Hair follicular keratinocyte (primary cell): ENCODE data around the gene EFNB3. TPM values are rescaled to one million over a fixed set of nuclear protein-coding genes. Genes with fewer than 3 reads are reported as not detected.

Experiments
- total RNA-seq: library from RNA; depleted of rRNA; stranded (reverse); fragments of >200 nt; gene quantifications from 2 replicates; pipeline ENCODE4 v1.2.3, GENCODE V29; 2015

Gene EFNB3
- 0.65 and 3.2 TPM in 2 replicates for total RNA-seq

GRCh38 chr17:7704601-7705268 lies at the start of gene EFNB3:
EFNB3 (plus strand) TSS chr17:7705202; CDS start chr17:7705599, 397 bp downstream.

GRCh38 chr17:7687072-7687907 lies 17.7 kb upstream of the EFNB3 start, which contains the start of gene TP53:
TP53 (minus strand) TSS chr17:7687490; CDS start chr17:7676594, 10,896 bp downstream.

DNA sequence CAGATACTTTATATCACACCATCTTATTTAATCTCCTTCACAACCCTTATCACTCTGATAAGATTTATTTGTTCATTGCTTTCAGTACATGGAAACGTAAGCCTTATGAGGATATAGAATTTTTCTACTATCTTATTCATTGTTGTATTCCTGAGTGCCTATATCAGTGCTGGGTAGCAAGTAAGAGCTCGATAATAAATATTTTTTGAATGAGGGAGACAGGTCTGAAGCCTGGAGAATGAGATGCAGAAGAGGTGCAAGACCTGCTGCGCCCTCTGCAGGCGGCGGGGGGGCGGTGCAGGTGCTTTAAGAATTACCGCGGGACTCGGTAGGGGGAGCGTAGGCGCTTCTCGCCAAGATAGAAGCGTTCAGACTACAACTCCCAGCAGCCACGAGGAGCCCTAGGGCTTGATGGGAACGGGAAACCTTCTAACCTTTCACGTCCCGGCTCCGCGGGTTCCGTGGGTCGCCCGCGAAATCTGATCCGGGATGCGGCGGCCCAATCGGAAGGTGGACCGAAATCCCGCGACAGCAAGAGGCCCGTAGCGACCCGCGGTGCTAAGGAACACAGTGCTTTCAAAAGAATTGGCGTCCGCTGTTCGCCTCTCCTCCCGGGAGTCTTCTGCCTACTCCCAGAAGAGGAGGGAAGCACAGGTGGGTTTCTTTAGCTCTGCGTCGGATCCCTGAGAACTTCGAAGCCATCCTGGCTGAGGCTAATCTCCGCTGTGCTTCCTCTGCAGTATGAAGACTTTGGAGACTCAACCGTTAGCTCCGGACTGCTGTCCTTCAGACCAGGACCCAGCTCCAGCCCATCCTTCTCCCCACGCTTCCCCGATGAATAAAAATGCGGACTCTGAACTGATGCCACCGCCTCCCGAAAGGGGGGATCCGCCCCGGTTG lies 16.8 kb upstream of the EFNB3 start, which contains the start of gene WRAP53:
Gene WRAP53, plus strand, starts transcription at position 570 of the 900 bp plus-strand sequence. Its CDS starts 172 bp downstream, at position 742.

GRCh38 chr17:7716901-7717755 lies 12.1 kb downstream of the EFNB3 start, which contains the start of gene DNAH2:
DNAH2 (plus strand) TSS chr17:7717744; CDS start chr17:7719735, 1,991 bp downstream.

Other genes starting within 250 kb of the EFNB3 start
- 25.9 and 36.8 TPM in 2 replicates for gene ZBTB4, start 225.6 kb upstream of the EFNB3 start, total RNA-seq
- gene SLC35G6, start 223.8 kb upstream of the EFNB3 start, total RNA-seq: not detected in 2 replicates
- gene POLR2A, start 220.8 kb upstream of the EFNB3 start, total RNA-seq: 31.9 and 33.7 TPM in 2 replicates
- gene TNFSF12, start 156.1 kb upstream of the EFNB3 start, total RNA-seq: 8.8 and 10.3 TPM in 2 replicates
- 0.80 and 5.9 TPM in 2 replicates for gene TNFSF13, start 146.5 kb upstream of the EFNB3 start, total RNA-seq
- gene SENP3, start 143.3 kb upstream of the EFNB3 start, total RNA-seq: 56.2 and 86.9 TPM in 2 replicates
- 23.4 and 57.7 TPM in 2 replicates for gene CD68, start 125.6 kb upstream of the EFNB3 start, total RNA-seq
- 138 and 153 TPM in 2 replicates for gene MPDU1, start 121.3 kb upstream of the EFNB3 start, total RNA-seq
- gene SOX15, start 115.1 kb upstream of the EFNB3 start, total RNA-seq: 141 and 207 TPM in 2 replicates
- gene FXR2, start 90.3 kb upstream of the EFNB3 start, total RNA-seq: 39.6 and 41.3 TPM in 2 replicates
- 25.8 and 43.2 TPM in 2 replicates for gene SAT2, start 77.4 kb upstream of the EFNB3 start, total RNA-seq
- not detected in 2 replicates for gene SHBG, start 75.1 kb upstream of the EFNB3 start, total RNA-seq
- gene ATP1B2, start 54.3 kb upstream of the EFNB3 start, total RNA-seq: not detected in 2 replicates
- gene TP53, start 17.7 kb upstream of the EFNB3 start, total RNA-seq: 42.5 and 54.0 TPM in 2 replicates
- gene WRAP53, start 16.7 kb upstream of the EFNB3 start, total RNA-seq: 7.9 and 17.5 TPM in 2 replicates
- 0.23 and 0.55 TPM in 2 replicates for gene DNAH2, start 12.5 kb downstream of the EFNB3 start, total RNA-seq
- gene KDM6B, start 129.0 kb downstream of the EFNB3 start, total RNA-seq: 2.1 and 3.9 TPM in 2 replicates
- 0.23 TPM in 1 of 2 replicates, not detected in the other for gene TMEM88, start 149.9 kb downstream of the EFNB3 start, total RNA-seq
- gene NAA38, start 152.4 kb downstream of the EFNB3 start, total RNA-seq: 70.1 and 79.4 TPM in 2 replicates
- gene CYB5D1, start 152.8 kb downstream of the EFNB3 start, total RNA-seq: 5.0 and 11.6 TPM in 2 replicates
- 52.9 and 57.0 TPM in 2 replicates for gene CHD3, start 183.6 kb downstream of the EFNB3 start, total RNA-seq
- 2.6 and 5.9 TPM in 2 replicates for gene RNF227, start 211.1 kb downstream of the EFNB3 start, total RNA-seq
- 0.38 and 1.3 TPM in 2 replicates for gene KCNAB3, start 224.7 kb downstream of the EFNB3 start, total RNA-seq
- gene TRAPPC1, start 226.7 kb downstream of the EFNB3 start, total RNA-seq: 67.7 and 72.3 TPM in 2 replicates
- gene CNTROB, start 227.0 kb downstream of the EFNB3 start, total RNA-seq: 20.6 and 21.9 TPM in 2 replicates